Mucosa of rectum (tissue), 2 donors: Measurements from ENCODE around the gene TNFSF13.
"Not testable (repeated sequence)": the region's sequence is repeated elsewhere in the genome, so short reads cannot be mapped to it uniquely, and the experiment has no call there.

ENCODE experiments used
- H3K27ac ChIP-seq, 2 donors: one replicate each; pipeline ENCODE4 v1.7.0; 2013; ENCODE audit warnings: inconsistent platforms in 2 of 2, low read depth in 2 of 2, low read length in 2 of 2
- H3K27me3 ChIP-seq, 2 donors: one replicate each; pipeline ENCODE4 v1.7.0; 2013; ENCODE audit warnings: low read length in 2 of 2; ENCODE audit not compliant: control insufficient read depth in 2 of 2, insufficient read depth in 2 of 2
- H3K36me3 ChIP-seq, 2 donors: one replicate each; pipeline ENCODE4 v1.7.0; 2013; ENCODE audit warnings: low read length in 2 of 2; ENCODE audit not compliant: control insufficient read depth in 2 of 2, insufficient read depth in 2 of 2
- H3K4me1 ChIP-seq, 2 donors: one replicate each; pipeline ENCODE4 v1.7.0; 2013; ENCODE audit warnings: low read length in 2 of 2, mild to moderate bottlenecking in 1 of 2; ENCODE audit not compliant: control insufficient read depth in 2 of 2, insufficient read depth in 2 of 2
- H3K4me3 ChIP-seq, 2 donors: one replicate each; pipeline ENCODE4 v1.7.0; 2013; ENCODE audit warnings: low read length in 2 of 2
- H3K9ac ChIP-seq, 2 donors: one replicate each; pipeline ENCODE4 v1.7.0; 2013; ENCODE audit warnings: low read length in 2 of 2, low read depth in 1 of 2, mild to moderate bottlenecking in 1 of 2
- H3K9me3 ChIP-seq, 2 donors: one replicate each; pipeline ENCODE4 v1.7.0; 2013; ENCODE audit warnings: low read length in 2 of 2; ENCODE audit not compliant: control insufficient read depth in 2 of 2
- donor health status: healthy.
- donor health status: Normal muscosa, but diverticular disease.

The TNFSF13 gene

GRCh38 chr17:7591596-7591995 is 33.0 kb downstream of the TNFSF13 start:
- Histone ChIP-seq H3K4me1 (peaks cover 4 to 11% of the 10 kb centered on the region in 2 donors), H3K36me3 (peaks cover 57 to 65% of the 10 kb centered on the region in 2 donors)

DNA sequence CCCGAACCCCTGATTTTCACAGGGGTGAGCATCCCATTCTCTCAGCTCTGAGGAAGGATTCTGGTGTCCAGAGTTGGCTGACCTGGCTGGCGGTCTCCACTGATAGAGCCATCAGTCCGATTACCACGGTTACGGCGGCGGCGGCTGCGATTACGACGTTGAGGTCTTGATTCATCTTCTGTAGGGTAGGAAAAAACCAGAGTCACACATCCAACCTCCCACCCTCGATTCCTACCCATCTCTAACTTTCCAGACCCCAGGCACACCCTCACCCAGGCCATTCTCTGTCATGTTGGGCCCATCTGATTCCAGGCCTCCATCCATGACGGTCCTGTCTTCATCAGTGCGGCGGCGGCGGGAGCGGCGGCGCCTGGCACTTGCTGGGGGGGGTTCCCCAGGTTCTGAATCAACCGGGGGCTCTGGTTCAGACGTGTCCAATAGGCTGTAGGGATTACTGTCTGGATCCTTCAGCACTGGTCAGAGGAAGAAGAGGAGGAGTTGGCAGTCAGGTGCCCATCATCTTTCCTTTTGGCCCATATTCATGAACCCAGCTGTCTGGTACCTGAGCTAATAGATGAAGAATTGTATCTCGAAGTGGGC is 34.0 kb downstream of the TNFSF13 start:
- Histone ChIP-seq H3K27ac (no peak overlapping the region), H3K27me3 (no peaks in the 10 kb centered on the region), H3K9me3 (no peaks in the 10 kb centered on the region), H3K9ac (no peak overlapping the region), H3K4me3 (no peak overlapping the region), H3K36me3 (peaks cover 48 to 60% of the 10 kb centered on the region in 2 donors), H3K4me1 (peaks cover 4 to 11% of the 10 kb centered on the region in 2 donors)

More at GRCh38 chr17:7591596-7591995, 33.0 kb downstream of the TNFSF13 start:
- no peak overlapping the region for H3K4me3 ChIP-seq
- no peaks in the 10 kb centered on the region for H3K9me3 ChIP-seq
- H3K27ac ChIP-seq: no peak overlapping the region
- H3K27me3 ChIP-seq: no peaks in the 10 kb centered on the region
- H3K9ac ChIP-seq: no peak overlapping the region

- Histone ChIP-seq H3K27me3 (no peaks in the 10 kb centered on the region), H3K4me3 (no peak overlapping the region), H3K27ac (no peak overlapping the region), H3K36me3 (peaks cover 42 to 54% of the 10 kb centered on the region in 2 donors), H3K4me1 (peaks cover 4 to 9% of the 10 kb centered on the region in 2 donors), H3K9me3 (no peaks in the 10 kb centered on the region), H3K9ac (no peak overlapping the region)
Measured at GRCh38 chr17:7593296-7593695, 34.7 kb downstream of the TNFSF13 start.

DNA sequence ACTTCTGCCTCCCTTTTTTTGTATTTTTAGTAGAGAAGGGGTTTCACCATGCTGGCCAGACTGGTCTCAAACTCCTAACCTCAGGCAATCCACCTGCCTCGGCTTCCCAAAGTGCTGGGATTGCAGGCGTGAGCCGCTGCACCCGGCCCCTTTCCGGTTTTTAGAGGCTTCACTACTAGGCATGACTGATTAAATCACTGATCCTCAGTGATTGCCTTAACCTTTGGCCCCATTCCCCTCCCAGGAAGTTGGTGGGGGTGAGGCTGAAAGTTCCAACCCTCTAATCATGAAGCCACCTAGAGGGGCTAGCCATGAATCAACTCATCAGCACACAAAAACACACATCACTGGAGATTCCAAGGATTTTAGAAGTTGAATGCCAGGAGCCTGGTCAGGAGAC is 39.0 kb downstream of the TNFSF13 start:
- not testable (repeated sequence) for H3K4me1 ChIP-seq, H3K9ac ChIP-seq, H3K27me3 ChIP-seq, H3K4me3 ChIP-seq, H3K27ac ChIP-seq, H3K9me3 ChIP-seq
- H3K36me3 ChIP-seq: peaks cover 40 to 70% of the 10 kb centered on the region in 2 donors

DNA sequence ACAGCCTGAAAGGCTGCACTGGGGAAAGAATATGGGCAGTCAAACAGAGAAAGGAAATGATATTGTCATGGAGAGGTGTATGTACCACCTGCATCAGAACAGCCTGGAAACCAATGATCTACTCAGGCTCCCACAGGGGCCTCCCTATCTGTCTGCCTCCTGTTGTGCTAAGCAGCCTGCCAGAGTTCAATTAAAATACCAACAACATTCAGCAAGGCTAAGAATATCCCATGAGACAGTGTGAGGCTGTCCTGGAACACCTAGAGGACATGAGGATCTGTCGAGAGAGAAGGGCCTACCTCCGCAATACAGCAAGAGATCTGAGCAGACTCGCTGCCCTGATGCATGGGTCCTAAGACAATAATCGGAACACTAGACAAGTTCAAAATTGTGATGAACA is 47.7 kb downstream of the TNFSF13 start:
- H3K36me3 ChIP-seq: peaks cover 27 to 31% of the 10 kb centered on the region in 2 donors
- H3K27me3 ChIP-seq: no peaks in the 10 kb centered on the region
- H3K4me1 ChIP-seq: no peaks in the 10 kb centered on the region
- no peak overlapping the region for H3K4me3 ChIP-seq
- no peak overlapping the region for H3K27ac ChIP-seq
- H3K9ac ChIP-seq: no peak overlapping the region
- no peaks in the 10 kb centered on the region for H3K9me3 ChIP-seq

GRCh38 chr17:7610641-7611040 is 52.1 kb downstream of the TNFSF13 start:
- Histone ChIP-seq H3K36me3 (peaks cover 5% of the 10 kb centered on the region in 2 donors), H3K27me3 (no peaks in the 10 kb centered on the region), H3K4me3 (no peak overlapping the region), H3K9ac (no peak overlapping the region), H3K9me3 (no peaks in the 10 kb centered on the region), H3K27ac (no peak overlapping the region), H3K4me1 (peaks cover 16 to 17% of the 10 kb centered on the region in 2 donors)
